ENCODE results near the gene HM13. TPM values are rescaled to one million over a fixed set of nuclear protein-coding genes. Genes with fewer than 3 reads are reported as not detected.

HM13 gene
- total and polyA plus RNA-seq, 2 of the 13 experiments (the other 11 are each of a cell fraction or from before 2014, with no cell fraction given): 118 to 243 TPM

DNA sequence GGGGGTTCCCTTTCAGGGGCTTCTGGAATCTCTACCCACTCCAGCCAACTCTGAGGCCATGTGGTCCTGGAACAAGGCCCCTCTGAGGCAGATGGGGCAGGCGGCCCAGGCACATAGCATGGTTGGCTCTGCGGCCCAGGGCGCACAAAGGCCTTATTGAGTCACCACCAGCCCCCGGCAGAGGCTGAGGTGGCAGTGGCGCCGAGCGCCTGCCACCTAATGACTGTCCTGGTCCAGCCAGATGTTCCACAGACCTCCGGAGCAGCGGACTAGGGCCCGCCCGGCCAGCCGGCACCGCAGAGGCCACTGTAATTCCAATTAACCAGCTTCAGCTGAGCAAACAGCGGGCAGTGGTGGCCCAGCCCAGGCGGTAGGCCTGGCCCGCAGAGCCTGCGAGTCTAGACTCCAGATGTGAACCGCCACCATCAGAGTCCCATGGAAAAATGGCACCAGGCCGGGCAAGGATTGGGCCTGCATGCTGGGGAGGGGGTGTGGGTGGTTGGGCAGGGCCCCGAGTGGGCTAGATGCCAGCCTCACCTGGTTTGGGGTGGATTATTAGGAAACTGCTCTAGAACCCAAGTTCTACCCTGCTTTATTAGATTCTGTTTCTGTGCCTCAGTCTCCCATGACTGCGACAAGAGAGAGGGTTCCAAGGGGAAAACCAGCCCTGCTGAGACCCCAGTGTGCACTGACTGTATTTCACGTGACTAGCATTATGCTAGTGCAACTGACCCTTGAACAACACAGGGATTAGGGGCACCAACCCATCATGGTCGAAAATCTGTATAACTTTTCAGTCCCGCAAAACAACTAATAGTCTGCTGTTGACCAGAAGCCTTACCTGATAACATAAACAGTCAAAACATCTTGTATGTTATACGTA, 56.7 kb downstream of the HM13 start (continued):
- TF ChIP-seq, protein P1, sequence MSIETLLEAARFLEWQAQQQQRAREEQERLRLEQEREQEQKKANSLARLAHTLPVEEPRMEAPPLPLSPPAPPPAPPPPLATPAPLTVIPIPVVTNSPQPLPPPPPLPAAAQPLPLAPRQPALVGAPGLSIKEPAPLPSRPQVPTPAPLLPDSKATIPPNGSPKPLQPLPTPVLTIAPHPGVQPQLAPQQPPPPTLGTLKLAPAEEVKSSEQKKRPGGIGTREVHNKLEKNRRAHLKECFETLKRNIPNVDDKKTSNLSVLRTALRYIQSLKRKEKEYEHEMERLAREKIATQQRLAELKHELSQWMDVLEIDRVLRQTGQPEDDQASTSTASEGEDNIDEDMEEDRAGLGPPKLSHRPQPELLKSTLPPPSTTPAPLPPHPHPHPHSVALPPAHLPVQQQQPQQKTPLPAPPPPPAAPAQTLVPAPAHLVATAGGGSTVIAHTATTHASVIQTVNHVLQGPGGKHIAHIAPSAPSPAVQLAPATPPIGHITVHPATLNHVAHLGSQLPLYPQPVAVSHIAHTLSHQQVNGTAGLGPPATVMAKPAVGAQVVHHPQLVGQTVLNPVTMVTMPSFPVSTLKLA (IDR thresholded peaks at IDR 0.05): no peak
- TF ChIP-seq KDM5A (IDR thresholded peaks at IDR 0.05; ENCODE audit: borderline replicate concordance, low read length): no peak
- TF ChIP-seq, protein P2, sequence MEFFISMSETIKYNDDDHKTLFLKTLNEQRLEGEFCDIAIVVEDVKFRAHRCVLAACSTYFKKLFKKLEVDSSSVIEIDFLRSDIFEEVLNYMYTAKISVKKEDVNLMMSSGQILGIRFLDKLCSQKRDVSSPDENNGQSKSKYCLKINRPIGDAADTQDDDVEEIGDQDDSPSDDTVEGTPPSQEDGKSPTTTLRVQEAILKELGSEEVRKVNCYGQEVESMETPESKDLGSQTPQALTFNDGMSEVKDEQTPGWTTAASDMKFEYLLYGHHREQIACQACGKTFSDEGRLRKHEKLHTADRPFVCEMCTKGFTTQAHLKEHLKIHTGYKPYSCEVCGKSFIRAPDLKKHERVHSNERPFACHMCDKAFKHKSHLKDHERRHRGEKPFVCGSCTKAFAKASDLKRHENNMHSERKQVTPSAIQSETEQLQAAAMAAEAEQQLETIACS (CRISPR knock-in tag; IDR thresholded peaks at IDR 0.05): no peak
- TF ChIP-seq ZNF563 (CRISPR knock-in tag; IDR thresholded peaks at IDR 0.05): no peak
- TF ChIP-seq SMAD3 (CRISPR knock-in tag; IDR thresholded peaks at IDR 0.05): no peak
- no peak for TF ChIP-seq EP300 (IDR thresholded peaks at IDR 0.05; ENCODE audit: low read depth in 2 of 2, low read length in 2 of 2)
- no peak for TF ChIP-seq EP300 (CRISPR knock-in tag; IDR thresholded peaks at IDR 0.05; ENCODE audit: borderline replicate concordance)
- TF ChIP-seq HNRNPH1 (optimal IDR thresholded peaks at IDR 0.05; ENCODE audit: low read depth, low read length): no peak
- TF ChIP-seq NR2F2 (IDR thresholded peaks at IDR 0.05; ENCODE audit: borderline replicate concordance, low read depth): no peak
- 0 out of 2 replicates have a peak, but pooled peaks have one; percentile 3 for TF ChIP-seq KAT7 (CRISPR knock-in tag; IDR thresholded peaks at IDR 0.05; ENCODE audit: borderline replicate concordance)
- TF ChIP-seq HOXA9 (CRISPR knock-in tag; IDR thresholded peaks at IDR 0.05; ENCODE audit: borderline replicate concordance): no peak
- TF ChIP-seq TAF15 (IDR thresholded peaks at IDR 0.05; ENCODE audit: low read depth, low read length, poor library complexity, severe bottlenecking): peak; percentile 75
- TF ChIP-seq TCF7 (IDR thresholded peaks at IDR 0.05; ENCODE audit: low read depth): no peak
- 0 out of 2 replicates have a peak, but pooled peaks have one; percentile 38 for TF ChIP-seq TARDBP (CRISPR knock-in tag; IDR thresholded peaks at IDR 0.05)
- no peak for TF ChIP-seq MBNL3 (CRISPR knock-in tag; conservative IDR thresholded peaks at IDR 0.05)
- TF ChIP-seq, protein P3, sequence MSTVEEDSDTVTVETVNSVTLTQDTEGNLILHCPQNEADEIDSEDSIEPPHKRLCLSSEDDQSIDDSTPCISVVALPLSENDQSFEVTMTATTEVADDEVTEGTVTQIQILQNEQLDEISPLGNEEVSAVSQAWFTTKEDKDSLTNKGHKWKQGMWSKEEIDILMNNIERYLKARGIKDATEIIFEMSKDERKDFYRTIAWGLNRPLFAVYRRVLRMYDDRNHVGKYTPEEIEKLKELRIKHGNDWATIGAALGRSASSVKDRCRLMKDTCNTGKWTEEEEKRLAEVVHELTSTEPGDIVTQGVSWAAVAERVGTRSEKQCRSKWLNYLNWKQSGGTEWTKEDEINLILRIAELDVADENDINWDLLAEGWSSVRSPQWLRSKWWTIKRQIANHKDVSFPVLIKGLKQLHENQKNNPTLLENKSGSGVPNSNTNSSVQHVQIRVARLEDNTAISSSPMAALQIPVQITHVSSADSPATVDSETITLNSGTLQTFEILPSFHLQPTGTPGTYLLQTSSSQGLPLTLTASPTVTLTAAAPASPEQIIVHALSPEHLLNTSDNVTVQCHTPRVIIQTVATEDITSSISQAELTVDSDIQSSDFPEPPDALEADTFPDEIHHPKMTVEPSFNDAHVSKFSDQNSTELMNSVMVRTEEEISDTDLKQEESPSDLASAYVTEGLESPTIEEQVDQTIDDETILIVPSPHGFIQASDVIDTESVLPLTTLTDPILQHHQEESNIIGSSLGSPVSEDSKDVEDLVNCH (CRISPR knock-in tag; IDR thresholded peaks at IDR 0.05): no peak
- TF ChIP-seq, protein P4, sequence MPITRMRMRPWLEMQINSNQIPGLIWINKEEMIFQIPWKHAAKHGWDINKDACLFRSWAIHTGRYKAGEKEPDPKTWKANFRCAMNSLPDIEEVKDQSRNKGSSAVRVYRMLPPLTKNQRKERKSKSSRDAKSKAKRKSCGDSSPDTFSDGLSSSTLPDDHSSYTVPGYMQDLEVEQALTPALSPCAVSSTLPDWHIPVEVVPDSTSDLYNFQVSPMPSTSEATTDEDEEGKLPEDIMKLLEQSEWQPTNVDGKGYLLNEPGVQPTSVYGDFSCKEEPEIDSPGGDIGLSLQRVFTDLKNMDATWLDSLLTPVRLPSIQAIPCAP (CRISPR knock-in tag; IDR thresholded peaks at IDR 0.05; ENCODE audit: low read depth): no peak
- no peak for TF ChIP-seq NPAS2 (CRISPR knock-in tag; IDR thresholded peaks at IDR 0.05; ENCODE audit: borderline replicate concordance)
- no peak for TF ChIP-seq TBP (CRISPR knock-in tag; IDR thresholded peaks at IDR 0.05)
- no peak for TF ChIP-seq NFYC (CRISPR knock-in tag; IDR thresholded peaks at IDR 0.05)
- TF ChIP-seq SP4 (CRISPR knock-in tag; IDR thresholded peaks at IDR 0.05): no peak
- TF ChIP-seq RFXANK (CRISPR knock-in tag; IDR thresholded peaks at IDR 0.05): no peak
- TF ChIP-seq ZNF543 (CRISPR knock-in tag; IDR thresholded peaks at IDR 0.05): no peak
- no peak for TF ChIP-seq GLI4 (CRISPR knock-in tag; IDR thresholded peaks at IDR 0.05; ENCODE audit: borderline replicate concordance)
- no peak for TF ChIP-seq FOXP1 (IDR thresholded peaks at IDR 0.05)
- no peak for TF ChIP-seq FOXP1 (CRISPR knock-in tag; IDR thresholded peaks at IDR 0.05)

Data from HepG2 (cell line).